ENCODE measurements around the gene RXRB.

- TF ChIP-seq CTCF (IDR thresholded peaks at IDR 0.05) (no peak), POLR2AphosphoS5 (IDR thresholded peaks at IDR 0.05) (no peak)
Measured at GRCh38 chr6:33185190-33185589, 15.3 kb downstream of the RXRB start.
